Ramos (cell line): ENCODE results near the gene STYX.
"Not testable (repeated sequence)": the region's sequence is repeated elsewhere in the genome, so short reads cannot be mapped to it uniquely, and the experiment has no call there.

ENCODE experiments used
- in situ Hi-C: fragments of 300-500 bp; cut with MboI; formaldehyde crosslinking; loops from one replicate; pipeline ENCODE4 v1.14.3; 2022; ENCODE audit warnings: low sequenced_read_pairs; ENCODE audit not compliant: unreplicated experiment

Gene STYX

DNA sequence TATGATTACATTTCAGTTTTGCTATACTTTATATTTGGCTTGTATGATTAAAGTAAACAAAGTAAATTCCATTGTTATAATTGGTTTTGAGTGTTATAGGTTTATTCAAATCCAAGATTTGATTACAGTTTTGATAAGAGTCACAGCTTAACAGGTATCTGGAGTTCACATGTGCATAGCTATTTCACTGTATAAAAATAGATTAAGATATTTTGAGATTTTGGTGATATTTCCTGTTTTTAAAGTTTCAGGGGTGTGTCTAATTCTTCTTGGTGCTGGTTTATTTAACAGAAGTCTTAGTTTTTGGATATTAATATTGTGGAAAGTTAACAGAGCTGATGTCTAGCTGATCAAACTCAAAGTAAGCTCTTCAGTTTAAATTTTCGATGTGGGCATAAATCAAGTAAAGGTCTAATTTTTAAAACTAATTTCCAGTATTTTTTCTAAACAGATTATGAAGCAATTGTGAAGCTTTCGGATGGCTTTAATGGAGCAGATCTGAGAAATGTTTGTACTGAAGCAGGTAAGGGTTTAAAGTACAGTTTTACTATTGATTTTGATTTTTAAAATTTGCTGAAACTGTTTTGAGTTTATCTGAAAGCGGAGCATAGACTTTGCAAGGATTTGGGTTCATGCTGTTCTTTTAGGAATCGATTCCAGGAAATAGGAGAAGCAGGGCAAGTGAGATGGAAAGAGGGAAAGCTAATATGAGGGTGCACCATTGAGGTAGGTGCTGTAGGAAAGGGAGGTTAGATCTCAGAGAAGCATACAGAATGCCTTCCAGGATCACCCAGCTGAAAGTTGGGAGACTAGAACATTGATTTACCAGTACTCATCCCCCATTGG, 6.2 kb upstream of the STYX start:
- in situ Hi-C loops = no loop called here

DNA sequence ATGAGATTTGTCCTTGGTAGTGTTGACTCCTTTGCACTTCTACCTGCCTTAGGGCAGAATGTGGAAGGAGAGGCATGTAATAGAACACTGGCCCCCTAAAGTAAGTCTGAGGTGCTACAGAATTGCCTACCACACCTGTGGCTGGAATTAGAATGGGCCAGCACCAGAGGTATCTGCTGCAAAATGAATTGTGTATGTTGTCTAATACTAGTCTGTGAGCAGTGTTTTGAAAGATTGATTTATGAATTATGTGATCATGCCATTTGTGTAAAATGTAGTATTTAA, 5.7 kb upstream of the STYX start:
- in situ Hi-C loops = no loop called here

- in situ Hi-C loops = not testable (repeated sequence)
Observed at GRCh38 chr14:52727509-52727908, 2.5 kb upstream of the STYX start.

GRCh38 chr14:52729035-52729434, 931 bp upstream of the STYX start:
- in situ Hi-C loops = not testable (repeated sequence)

DNA sequence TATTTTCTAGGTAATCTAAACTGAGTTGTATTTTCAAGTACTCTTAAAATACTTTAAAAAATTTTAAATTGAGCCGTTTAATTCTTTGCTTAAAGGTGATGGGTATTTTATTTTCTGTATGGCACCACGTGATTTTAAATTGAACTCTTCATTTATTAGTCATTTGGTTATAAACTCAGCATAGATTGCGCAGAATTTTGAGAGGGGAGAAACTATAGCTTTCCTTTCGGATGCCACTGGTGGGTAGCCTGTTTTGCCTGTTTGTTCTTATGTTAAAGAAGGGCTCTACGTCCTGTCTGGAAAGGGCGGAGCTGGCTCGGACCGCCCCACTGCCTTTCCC, 411 bp upstream of the STYX start:
- in situ Hi-C loops = no loop called here

DNA sequence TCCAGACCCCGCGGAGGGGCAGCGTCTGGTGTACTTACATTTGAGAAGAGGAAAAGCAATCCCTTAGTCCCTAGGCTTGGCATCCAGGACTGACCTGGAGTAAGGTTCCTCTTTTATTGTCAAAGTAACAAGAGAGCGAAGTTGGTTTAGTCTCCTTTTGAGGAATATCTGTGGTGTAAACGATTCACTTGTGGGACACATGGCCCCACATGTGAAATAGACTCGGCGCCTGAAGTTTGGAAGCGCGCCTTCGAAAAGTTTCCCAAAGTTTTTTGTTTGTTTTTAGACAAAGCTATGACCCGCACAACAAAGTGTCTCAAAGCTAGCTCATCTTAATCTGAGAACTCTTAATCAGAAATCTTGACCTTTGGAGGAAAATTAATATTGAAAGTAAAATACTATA, 744 bp downstream of the STYX start:
- in situ Hi-C loops = no loop called here

- in situ Hi-C loops = no loop called here
Observed at GRCh38 chr14:52733824-52734223, 3.9 kb downstream of the STYX start.

GRCh38 chr14:52735921-52736489, 6.0 kb downstream of the STYX start:
- in situ Hi-C loops = no loop called here

GRCh38 chr14:52738409-52738808, 8.4 kb downstream of the STYX start:
- in situ Hi-C loops = no loop called here

- in situ Hi-C loops = no loop called here
Observed at GRCh38 chr14:52740751-52741150, 10.8 kb downstream of the STYX start.

DNA sequence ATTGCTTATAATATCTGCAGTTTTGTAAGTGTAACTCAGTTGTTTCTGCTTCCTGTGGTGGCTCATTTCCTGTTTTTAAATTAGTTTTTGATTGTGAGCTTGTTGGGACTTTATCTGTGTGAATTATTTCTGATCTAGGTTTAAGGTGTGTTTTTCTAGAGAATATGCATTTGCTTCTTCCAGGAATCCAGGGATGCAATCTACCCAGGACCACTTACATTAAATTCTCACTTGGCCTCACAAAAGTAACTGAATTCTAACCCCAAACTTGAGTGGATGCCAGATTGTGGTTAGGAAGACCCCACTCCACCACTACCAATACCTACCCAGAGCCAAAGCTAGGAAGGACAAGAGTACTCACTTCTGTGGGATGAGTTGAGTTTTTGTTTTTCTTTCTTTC, 11.9 kb downstream of the STYX start:
- in situ Hi-C loops = no loop called here

DNA sequence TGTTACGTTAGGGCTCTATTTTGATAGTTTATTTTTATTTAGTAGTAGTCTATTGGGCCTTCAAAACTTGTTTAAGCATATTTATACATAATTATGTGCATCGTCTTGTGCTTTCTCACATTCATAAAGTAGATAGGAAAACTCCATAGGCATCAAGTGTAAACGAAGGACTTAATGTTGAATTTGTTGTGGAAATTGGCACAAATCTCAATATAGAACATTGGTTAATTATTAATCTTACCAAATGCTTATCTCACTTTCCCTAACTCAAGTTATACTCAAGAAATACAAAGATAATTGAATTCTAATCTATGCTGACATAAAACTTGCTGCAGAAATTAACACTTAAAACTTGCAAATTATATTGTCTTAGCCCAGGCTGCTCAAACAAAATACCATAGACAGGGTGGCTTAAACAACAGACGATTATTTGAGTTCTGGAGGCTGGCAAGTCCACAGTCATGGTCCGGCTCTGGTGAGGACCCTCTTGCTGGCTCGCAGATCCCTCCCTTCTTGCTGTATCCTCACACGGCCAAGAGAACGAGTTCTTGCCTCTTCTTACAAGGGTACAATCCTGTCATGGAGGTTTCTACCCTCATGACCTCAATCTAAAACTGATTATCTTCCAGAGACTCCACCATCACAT, 18.8 kb downstream of the STYX start:
- in situ Hi-C loops = no loop called here

GRCh38 chr14:52755607-52756316, 25.8 kb downstream of the STYX start:
- in situ Hi-C loops = no loop called here

DNA sequence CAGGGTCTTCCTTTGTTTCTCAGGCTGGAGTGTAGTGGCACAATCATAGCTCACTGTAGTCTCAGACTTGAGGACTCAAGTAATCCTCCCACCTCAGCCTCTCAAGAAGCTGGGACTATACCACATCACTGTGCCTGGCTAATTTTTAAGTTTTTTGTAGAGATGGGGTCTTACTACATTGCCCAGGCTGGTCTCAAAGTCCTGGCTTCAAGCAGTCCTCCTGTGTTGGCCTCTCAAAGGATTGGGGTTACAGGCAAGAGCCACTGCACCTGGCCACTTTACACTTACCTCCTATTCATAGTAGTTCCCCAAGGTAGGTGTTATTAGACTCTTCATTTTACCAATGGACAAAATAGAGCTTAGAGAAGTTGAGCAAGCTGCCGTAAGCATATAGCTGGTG, 29.2 kb downstream of the STYX start:
- in situ Hi-C loops = no loop called here

DNA sequence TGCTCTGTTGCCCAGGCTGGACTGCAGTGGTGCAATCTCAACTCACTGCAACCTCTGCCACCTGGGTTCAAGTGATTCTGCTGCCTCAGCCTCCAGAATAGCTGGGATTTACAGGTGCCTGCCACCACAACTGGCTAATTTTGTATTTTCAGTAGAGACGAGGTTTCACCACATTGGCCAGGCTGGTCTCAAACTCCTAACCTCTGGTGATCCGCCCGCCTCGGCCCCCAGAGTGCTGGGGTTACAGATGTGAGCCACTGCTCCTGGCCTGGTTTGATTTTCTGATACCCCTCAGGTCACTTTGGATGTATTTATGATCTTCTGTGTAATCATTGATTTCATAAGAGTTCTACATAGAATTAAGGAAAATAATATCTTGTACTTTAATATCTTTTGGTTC, 33.0 kb downstream of the STYX start:
- in situ Hi-C loops = not testable (repeated sequence)

- in situ Hi-C loops = no loop called here
Observed at GRCh38 chr14:52767058-52767833, 37.3 kb downstream of the STYX start.

- in situ Hi-C loops = no loop called here
Observed at GRCh38 chr14:52769887-52770286, 39.9 kb downstream of the STYX start.

DNA sequence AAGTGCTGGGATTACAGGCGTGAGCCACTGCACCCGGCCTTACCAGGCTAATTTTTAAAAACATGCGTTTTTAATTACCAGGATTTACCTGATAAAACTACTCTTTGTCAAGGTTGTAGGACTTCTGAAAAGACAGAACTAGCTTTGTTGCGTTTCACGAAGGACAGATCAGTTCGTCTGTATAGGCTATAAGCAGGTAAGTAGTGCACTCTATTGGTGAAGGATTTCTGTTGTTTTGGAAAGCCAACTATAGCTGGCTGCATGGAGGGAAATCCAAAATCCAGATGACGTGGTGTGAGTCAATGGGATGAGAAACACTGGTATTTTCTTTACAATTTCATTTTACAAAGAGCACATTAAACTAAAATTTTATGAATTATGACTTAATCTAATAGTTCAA, 46.9 kb downstream of the STYX start:
- in situ Hi-C loops = no loop called here

- in situ Hi-C loops = no loop called here
Observed at GRCh38 chr14:52778702-52779101, 48.7 kb downstream of the STYX start.

GRCh38 chr14:52780893-52781292, 50.9 kb downstream of the STYX start:
- in situ Hi-C loops = no loop called here

GRCh38 chr14:52781629-52782028, 51.7 kb downstream of the STYX start:
- in situ Hi-C loops = no loop called here
